Neural crest cell (in vitro differentiated cells): ENCODE measurements around the gene TRAF1. TPM values are rescaled to one million over a fixed set of nuclear protein-coding genes. Genes with fewer than 3 reads are reported as not detected.

ENCODE experiments used
- DNase-seq: peaks from one replicate; pipeline ENCODE4 v3.0.0; 2021; ENCODE audit warnings: low read depth, mixed read lengths, low spot score
- H3K27ac Mint-ChIP-seq: one replicate; pipeline ENCODE4 v1.8.0; 2021; ENCODE audit warnings: mild to moderate bottlenecking, mixed read lengths; ENCODE audit not compliant: unreplicated experiment
- H3K27me3 Mint-ChIP-seq: 2 replicates; pipeline ENCODE4 v1.8.0; 2021; ENCODE audit warnings: low read depth, mild to moderate bottlenecking, mixed read lengths
- H3K36me3 Mint-ChIP-seq: 2 replicates; pipeline ENCODE4 v1.8.0; 2021; ENCODE audit warnings: low read depth, mild to moderate bottlenecking, mixed read lengths
- H3K4me1 Mint-ChIP-seq: 2 replicates; pipeline ENCODE4 v1.8.0; 2021; ENCODE audit warnings: mixed read lengths
- H3K4me3 Mint-ChIP-seq: one replicate; pipeline ENCODE4 v1.8.0; 2021; ENCODE audit warnings: mild to moderate bottlenecking, mixed read lengths
- H3K9me3 Mint-ChIP-seq: 2 replicates; pipeline ENCODE4 v1.8.0; 2021; ENCODE audit warnings: mixed read lengths
- CTCF ChIP-seq: fragments of 200-600 bp; sonication (generic); conservative IDR thresholded peaks from 2 replicates; pipeline ENCODE4 v1.5.0; 2021; ENCODE audit warnings: antibody characterized with exemption, mild to moderate bottlenecking
- total RNA-seq: library from RNA; stranded (reverse); gene quantifications from 2 replicates; pipeline ENCODE4 v1.2.1, GENCODE V29; 2021

The TRAF1 gene
- total RNA-seq, 1 donor from 2014 or later = 3.8 TPM

DNA sequence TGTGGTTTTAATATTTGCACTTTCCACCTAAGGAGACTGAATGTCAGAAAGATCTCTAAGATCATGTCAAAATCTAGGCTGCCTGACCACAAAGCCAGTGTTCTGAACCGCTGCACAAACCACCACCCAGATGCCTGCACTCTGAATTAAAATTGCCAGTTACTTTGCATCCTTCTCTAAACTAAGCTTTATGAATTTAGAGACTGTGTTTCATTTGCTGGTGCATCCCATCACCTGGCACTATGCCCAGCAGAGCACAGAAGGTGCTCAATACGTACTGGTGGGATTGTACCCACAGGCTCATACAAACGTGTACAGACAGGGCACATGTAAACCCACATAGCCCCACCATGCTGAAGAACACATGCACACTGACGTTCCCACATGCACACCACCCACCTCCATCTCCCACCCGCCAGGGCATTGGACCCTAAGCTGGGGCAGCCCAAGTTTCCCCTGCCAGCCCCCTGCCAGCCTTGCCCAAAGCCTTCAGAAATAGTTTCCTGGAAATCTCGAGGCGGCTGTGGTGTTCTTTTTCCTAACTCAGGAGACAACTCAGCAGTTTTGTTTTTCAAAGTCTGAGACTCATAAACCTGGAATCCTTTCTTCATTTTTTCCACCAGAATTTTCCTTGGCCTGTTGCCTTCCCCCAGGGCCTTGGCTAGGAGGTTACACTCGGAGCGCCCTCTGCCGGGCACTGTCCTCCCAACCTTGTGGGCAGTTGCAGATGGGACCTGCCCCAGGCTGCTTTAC lies 9.6 kb upstream of the TRAF1 start:
- H3K27ac Mint-ChIP-seq = no peak overlapping the region
- H3K9me3 Mint-ChIP-seq = no peaks in the 10 kb centered on the region
- H3K4me3 Mint-ChIP-seq = no peak overlapping the region
- TF ChIP-seq CTCF = peak; percentile 91
- no peaks in the 10 kb centered on the region for H3K36me3 Mint-ChIP-seq
- DNase-seq = peak; percentile 95
- H3K4me1 Mint-ChIP-seq = peaks cover 39% of the 10 kb centered on the region
- no peaks in the 10 kb centered on the region for H3K27me3 Mint-ChIP-seq

DNA sequence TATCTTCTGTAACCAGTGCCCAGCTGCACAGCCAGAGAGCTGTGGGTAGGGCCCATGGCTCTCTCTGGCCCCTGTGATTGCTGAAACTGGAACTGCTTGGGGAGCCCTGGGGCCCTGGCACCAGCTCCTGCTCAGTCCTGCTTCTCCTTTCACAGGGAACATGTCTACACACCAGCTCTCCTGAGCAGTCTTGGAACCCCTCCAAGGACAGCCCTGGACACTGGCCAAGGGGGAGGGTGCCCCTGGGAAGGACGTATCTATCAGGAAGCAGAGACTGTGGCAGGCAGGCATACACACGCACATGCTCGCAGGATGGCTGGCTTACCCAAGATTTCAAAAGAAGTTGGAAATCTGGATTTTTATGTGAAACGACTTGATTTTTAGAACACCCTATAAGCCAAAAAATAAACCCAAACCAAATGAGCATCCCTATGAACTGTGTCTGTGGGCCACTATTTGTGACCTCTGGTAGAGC lies 8.8 kb upstream of the TRAF1 start:
- no peak for DNase-seq
- no peak for TF ChIP-seq CTCF
- no peaks in the 10 kb centered on the region for H3K9me3 Mint-ChIP-seq
- no peaks in the 10 kb centered on the region for H3K36me3 Mint-ChIP-seq
- H3K27ac Mint-ChIP-seq = no peak overlapping the region
- H3K27me3 Mint-ChIP-seq = no peaks in the 10 kb centered on the region
- peaks cover 43% of the 10 kb centered on the region for H3K4me1 Mint-ChIP-seq
- no peak overlapping the region for H3K4me3 Mint-ChIP-seq

GRCh38 chr9:120934281-120934680 lies 7.7 kb upstream of the TRAF1 start:
- no peaks in the 10 kb centered on the region for H3K36me3 Mint-ChIP-seq
- DNase-seq = no peak
- no peak overlapping the region for H3K27ac Mint-ChIP-seq
- peaks cover 50% of the 10 kb centered on the region for H3K4me1 Mint-ChIP-seq
- TF ChIP-seq CTCF = no peak
- no peaks in the 10 kb centered on the region for H3K27me3 Mint-ChIP-seq
- no peak overlapping the region for H3K4me3 Mint-ChIP-seq
- H3K9me3 Mint-ChIP-seq = no peaks in the 10 kb centered on the region

DNA sequence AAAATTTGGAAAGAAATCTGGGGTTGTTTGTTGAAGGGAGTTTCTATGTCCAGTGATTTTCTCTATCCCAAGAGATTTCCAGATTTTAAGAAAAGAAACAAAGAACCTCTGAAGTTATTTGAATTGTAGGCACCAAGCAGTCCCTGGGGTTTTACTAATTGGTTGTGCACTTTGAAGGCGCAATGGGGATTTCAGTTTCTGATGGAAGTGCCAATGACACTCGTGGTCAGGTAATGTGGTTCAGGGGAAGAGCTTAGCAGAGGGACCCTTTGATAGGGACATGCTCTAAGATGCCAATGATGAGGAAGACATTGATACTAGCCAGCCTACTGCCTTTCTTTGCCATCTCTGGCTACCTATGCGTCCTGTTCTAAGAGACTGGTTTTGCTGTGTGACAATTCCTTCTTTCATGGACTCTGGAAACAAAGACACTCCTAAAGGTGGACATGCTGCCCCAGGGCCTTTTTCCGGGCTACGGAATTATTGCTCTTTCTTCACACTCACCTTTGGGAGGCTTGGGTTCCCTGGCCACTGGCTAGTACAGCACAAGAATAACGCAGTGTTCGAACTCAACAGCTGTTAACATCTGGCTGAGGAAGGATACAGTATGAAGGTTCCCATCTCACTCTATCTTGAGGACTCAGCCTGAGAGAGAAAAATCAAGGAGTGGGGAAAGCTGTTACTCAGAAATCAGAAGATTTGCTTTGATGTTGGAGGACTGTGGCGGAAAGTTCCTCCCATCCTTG lies 6.9 kb upstream of the TRAF1 start:
- Mint-ChIP-seq H3K4me3 (no peak overlapping the region), H3K4me1 (peaks cover 51% of the 10 kb centered on the region), H3K27ac (no peak overlapping the region), H3K36me3 (no peaks in the 10 kb centered on the region), H3K9me3 (no peaks in the 10 kb centered on the region), H3K27me3 (no peaks in the 10 kb centered on the region)
- no peak for TF ChIP-seq CTCF
- no peak for DNase-seq

DNA sequence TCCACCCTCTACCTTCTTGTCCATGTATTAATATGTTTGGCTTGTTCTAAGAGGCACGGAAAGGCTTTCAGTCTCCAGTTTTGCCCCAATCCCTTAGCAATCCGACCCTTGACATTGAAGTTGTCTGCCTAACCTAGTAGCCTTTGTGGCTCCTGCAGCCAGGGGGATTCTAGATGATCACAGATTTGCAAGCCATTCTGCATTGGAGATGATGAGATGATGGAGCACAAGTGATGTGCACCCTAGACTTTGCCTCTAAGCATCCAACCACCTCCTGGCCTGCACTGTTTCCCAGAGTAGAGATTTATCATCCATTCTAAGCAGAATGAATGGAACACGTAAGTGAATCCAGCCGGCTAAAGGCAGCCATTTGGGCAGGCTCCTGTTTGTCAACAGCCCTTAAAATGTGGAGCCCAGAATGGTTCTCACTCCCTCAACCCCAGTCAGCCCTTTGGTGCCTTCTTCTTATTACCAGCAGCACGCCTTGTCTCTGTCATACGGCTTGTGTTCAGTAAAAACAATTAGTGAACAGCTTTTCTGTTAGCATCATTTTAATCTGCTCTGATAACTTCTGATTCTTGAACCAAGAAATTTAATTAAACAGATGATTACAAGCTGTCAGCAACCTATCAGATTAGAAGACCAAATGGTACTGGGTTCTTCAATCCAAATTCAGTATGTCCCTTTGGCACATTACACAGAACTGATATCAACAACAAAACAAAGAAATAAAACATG lies 5.7 kb upstream of the TRAF1 start:
- H3K4me1 Mint-ChIP-seq = peaks cover 53% of the 10 kb centered on the region

More for the DNA sequence above, 5.7 kb upstream of the TRAF1 start:
- TF ChIP-seq CTCF = no peak
- Mint-ChIP-seq H3K36me3 (no peaks in the 10 kb centered on the region), H3K27ac (peak overlapping the region; percentile 13), H3K9me3 (no peaks in the 10 kb centered on the region), H3K4me3 (peak overlapping the region; percentile 52), H3K27me3 (no peaks in the 10 kb centered on the region)
- no peak for DNase-seq
